Measurements from ENCODE around the gene RGL2. TPM values are rescaled to one million over a fixed set of nuclear protein-coding genes. Genes with fewer than 3 reads are reported as not detected.
"Not testable (repeated sequence)": the region's sequence is repeated elsewhere in the genome, so short reads cannot be mapped to it uniquely, and the experiment has no call there.

The RGL2 gene
- total RNA-seq, 1 donor from 2014 or later: 27.9 TPM

DNA sequence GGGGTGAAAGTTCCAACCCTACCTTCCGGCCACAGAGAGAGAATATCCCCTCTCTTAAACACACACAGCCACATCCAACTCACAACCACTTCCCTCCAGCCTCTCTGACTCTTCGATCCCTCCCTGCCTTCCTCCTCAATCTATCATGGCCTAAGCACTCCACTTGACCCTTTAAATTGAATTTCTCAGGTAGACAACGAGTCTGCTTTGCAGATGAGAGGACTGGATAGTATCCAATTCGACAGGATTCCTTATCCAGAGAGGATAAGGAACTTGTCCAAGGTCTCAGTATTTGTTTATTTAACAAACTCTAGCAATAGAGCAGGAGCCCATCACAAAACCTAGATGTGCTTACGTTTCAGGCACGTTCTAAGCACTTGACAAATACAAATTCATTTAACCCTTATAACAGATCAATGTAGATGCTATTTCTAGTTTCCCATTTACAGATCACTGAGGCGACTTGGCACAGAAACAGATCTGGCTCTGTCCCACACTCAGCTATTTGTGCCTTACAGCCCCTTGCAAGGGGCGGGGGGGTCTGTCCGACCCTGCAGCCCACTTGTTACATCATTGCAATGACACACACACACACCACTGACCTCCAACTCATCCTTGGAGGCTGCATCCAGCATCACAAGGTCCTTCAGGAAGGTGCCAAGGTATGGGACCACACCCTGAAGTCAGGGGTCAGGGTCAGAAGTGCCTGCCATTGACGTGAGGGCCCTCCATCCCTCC is 4.5 kb downstream of the RGL2 start:
- no peak for DNase-seq (ENCODE audit: low read depth)

DNA sequence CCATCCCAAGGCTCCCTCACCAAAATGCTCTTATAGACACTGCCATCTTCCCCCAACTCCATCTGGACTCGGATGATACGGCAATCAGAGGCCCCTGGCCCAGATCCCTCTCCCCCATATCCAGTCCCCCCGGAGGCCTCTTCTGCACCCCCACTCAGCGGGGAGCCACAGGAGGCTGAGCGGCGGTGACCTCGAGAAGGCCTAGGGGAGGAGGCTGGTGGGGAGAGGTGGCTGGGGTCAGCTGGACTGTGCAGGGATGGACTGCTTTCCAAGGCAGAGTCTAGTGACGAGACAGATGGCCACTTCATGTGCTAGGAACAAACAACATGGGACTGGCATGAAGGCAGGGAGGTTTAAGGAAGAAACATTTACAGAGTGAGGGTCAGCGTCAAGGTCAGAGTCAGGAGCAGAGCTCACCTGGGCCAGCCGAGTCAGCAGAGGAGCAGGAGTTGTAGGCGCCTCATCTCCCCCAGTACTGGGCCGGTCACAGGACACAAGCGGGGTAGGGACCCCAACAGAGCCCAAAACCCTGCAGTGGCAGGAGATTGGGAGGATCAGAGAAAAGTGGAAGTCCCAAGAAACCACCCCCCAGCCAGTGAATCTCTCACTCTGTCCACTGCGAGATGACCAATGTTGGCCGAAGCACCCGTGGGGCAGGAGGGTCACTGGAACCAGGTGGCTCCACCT is 5.6 kb downstream of the RGL2 start:
- no peak for DNase-seq (ENCODE audit: low read depth)

DNA sequence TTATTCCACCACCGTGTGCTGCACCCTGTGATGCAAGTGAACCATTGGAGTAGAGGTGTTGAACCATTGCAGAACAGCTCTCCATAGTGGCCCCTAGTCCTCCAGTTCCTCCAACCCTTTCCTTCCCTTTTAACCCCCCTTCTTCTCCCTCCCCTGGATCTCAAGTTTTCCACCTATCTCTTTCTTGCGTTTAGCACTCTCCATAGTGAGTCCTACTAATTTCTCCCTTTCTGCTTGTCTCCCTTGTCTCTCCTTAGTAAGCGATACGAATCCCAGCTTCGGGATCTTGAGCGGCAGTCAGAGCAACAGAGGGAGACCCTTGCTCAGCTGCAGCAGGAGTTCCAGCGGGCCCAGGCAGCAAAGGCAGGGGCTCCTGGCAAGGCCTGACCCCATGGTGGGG is 8.3 kb downstream of the RGL2 start:
- DNase-seq (ENCODE audit: low read depth): no peak

DNA sequence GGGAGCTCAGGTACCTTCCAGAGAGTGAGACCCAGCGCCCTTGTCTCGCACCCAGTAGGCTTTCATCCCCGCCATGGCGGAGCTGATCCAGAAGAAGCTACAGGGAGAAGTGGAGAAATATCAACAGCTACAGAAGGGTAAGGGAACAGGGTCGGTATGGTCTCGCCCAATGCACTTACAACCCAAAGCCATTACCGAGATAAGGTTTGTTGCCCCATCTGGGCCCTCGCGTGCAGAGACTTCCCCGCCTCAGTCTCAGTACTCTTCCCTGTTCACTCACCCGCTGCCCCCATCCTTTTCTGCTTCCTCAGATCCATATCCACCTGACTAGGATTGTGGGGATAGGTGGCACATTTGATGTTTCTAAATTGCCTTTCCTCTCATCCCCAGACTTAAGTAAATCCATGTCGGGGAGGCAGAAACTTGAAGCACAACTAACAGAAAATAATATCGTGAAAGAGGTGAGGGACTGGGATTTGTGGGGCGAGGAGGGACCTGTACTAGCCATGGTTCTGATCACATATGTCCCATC is 8.9 kb downstream of the RGL2 start:
- DNase-seq (ENCODE audit: low read depth): no peak

DNA sequence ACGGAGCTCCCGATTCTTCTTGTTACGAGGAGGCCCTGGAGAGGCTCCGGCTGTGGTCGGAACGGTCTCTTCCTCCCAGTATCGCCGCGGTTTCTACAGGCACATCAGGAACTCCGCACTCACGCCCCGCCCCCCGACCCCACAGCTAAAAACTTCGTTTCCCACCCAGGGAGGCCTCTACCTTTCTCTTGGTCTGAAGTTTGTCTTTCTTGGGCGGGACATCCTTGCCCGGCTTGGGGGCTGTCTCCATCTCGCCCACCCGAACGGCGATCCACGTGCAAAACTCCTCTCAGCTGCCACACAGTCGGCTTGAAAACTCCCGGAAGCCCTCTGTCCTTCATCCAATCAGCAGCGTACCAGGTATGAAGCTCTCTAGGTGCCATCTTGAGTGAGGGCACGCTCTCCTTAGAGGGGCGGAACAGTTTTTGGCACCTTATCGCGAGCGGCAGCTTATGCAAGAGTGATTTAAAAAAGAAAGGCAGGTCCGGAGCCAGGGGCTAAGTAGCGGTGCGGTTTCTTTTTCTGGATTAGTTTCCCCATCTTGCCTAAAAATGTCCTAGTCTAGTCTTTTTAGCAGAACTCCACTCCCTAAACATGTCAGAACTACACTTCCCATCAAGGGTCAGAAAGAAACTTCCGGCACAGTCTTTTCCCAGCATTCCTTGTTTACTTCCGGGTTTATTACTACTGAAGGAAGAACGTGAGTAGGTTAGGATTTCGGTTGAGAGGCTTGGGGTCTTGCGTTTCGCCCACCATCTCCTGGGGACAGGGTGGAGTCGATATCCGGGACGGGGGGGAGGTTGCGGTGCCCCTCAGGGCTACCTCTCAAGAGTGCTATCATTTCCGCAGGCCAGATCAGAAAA is 9.6 kb downstream of the RGL2 start, which contains the start of the genes PFDN6 and WDR46:
PFDN6 (plus strand) TSS at position 681 of the 863 bp plus-strand sequence. CDS start 256 bp downstream, outside the sequence.
WDR46 (minus strand) TSS at position 319 of the 863 bp plus-strand sequence; CDS start at position 250, 69 bp downstream.
- DNase-seq (ENCODE audit: low read depth): peak; percentile 94

DNA sequence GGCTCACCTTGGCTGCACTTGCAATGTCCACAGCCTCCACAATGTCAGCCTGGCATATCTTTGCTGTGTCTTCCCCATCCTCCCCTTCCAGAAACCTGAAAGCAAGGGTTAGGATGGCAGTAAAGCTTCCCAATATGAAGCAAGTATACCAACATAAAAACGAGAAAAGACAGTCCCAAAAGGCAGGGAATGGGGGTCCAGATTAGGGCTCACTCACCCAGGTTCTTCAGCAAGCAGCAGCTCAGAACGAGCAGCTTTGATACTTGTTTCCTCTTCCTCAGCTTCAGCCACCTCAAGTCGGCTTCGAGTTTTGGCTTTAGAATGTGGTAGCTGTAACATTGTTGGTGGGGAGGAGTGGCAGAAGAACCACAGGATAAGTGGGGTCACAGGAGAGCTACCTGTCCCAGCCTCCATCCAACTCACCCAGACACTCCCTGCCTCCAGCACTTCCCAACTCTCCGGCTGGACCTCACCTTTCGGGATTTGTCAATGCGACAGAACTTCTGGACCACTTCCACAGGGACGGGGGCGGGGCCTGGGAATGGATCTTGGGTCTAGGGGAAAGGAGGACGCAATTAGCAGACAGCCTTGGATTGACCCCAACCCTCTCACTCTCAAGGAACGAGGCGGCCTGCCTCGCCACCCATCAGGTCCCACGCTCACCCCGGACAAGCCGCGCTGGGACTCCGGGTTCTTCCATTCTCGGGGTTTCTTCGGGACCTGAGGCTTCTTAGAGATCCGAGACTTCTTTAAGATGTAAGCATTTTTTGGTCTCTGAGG is 10.4 kb downstream of the RGL2 start:
- no peak for DNase-seq (ENCODE audit: low read depth)

DNA sequence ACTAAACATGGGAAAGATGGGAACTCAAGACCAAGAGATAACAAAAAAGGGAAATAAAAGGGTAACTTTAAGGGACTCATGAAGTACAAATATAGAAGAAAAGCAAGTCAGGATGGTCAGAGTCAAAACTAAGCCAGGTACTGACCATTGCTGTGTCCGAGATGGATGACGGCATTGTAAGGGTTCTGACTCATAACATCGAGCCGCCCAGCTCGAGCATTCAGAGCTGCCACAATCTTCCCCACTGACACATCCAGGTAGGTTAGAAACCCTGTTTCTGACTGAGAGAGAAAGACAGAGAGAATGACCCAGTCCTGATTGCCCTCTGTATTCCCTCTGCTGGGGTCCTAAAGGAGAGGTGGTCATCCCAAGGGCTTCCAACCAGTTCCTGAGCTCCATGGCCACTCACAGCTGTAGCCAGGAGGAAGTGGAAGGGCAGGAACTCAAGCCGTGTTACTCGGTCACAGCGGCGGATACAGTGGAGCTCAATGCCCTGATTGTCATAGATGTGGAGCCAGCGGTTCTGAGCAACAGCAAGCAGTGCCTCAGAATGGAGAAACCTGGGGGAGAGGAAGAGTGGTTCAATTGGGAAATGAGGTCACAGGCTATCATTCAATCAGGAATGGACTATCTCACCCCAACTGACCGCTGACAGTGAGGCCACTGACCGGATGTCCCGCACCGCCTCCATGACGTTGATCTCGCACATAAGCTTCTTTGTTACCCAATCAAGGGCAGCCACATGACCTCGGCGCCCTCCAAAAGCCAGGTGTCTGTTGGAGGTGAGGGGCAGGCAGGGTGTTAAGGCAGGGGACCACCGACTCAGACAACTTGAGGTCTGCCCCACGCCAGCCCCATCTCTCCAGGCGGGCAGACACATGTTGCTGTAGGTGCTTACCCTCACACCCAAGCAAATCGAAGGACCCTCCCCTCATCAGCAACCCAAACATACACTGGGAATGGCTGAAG is 11.5 kb downstream of the RGL2 start:
- no peak for DNase-seq (ENCODE audit: low read depth)

DNA sequence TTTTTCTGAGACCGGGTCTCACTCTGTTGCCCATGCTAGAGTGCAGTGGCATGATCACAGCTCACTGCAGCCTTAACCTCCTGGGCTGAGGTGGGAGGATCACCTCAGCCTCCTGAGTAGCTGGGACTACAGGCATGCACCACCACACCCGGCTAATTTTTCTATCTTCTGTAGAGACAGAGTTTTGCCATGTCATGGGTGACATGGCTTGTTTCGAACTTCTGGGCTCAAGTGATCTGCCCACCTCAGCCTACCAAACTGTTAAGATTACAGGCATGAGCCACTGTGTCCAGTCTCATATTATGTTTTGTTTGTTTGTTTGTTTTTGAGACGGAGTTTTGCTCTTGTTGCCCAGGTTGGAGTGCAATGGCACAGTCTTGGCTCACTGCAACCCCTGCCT is 13.5 kb downstream of the RGL2 start:
- not testable (repeated sequence) for DNase-seq (ENCODE audit: low read depth)

DNA sequence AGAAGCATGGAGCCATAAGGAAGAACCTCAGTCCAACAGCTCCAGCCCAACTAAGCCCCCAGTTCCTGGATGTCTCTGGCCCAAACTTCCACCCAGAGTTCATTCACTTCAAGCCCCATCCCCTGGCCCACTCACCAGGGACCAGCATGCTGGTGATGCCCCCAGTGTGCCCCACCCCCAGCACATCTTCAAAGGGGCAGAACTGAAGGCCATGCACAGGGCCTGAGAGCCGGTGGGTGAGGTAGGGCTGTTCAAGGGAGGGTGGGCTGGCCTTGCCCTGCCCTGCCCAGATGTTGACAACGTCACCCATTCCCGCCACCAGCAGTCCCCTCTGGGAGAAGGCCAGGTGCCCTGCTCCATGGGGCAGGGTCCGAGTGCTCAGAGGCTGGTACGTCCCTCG is 18.2 kb downstream of the RGL2 start:
- no peak for DNase-seq (ENCODE audit: low read depth)

DNA sequence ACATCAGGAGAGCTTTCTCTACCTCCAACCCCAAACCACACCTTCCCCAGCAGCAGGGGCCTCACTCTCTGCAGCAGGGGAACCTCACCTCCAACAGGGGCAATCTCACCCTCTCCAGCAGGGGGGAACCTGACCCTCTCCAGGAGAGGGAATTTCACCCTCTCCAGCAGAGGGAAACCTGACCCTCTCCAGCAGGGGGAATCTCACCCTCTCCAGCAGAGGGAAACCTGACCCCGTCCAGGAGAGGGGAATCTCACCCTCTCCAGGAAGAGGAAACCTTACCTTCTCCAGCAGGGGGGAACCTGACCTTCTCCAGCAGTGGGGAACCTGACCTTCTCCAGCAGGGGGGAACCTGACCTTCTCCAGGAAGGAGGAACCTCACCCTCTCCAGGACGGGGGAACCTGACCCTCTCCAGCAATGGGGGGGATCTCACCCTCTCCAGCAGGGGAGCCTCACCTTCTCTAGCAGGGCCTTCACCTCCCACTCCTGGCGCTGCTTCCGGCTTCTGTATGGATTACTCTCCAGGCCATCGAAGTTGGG is 18.7 kb downstream of the RGL2 start:
- peak; percentile 34 for DNase-seq (ENCODE audit: low read depth)

DNA sequence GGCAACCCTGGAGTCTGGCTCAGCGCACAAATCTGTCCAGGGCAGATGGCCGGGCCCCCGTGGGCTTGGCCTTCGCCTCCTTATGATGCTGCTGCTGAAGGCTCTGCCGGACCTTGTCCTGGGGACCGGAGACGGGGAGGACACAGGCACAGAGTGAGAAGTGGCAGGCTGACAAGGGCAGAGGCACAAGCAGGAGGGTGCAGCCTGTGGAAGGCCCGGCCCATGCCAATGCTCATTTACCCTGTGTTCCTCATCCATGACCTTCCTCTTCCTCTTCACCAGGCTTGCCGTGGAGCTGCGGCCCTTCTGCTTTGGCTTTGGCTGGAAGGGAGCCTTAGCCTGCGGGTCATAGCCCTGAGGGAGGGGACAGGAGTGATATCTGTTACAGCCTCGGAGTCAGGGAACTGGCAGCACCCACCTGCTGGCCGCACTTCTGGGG is 19.5 kb downstream of the RGL2 start:
- no peak for DNase-seq (ENCODE audit: low read depth)

DNA sequence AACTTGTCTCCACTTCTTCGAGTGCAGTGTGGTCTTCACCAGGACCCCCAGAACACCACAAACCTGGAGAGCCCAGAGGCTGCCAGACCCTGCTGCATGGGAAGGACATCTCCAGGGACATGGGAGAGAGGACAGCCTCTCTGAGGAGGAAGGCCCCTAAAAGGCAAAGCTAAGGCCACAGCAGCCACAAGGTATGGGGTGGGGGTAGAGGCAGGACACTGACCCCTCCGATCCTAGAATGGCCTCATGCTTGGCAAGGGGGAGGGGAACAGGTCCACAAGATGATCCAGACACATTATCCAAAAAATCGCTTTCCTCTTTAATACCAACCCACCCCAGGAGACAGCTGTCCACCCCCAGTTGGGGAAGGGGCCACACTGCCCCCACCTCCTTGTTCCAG is 19.9 kb downstream of the RGL2 start:
- no peak for DNase-seq (ENCODE audit: low read depth)

DNA sequence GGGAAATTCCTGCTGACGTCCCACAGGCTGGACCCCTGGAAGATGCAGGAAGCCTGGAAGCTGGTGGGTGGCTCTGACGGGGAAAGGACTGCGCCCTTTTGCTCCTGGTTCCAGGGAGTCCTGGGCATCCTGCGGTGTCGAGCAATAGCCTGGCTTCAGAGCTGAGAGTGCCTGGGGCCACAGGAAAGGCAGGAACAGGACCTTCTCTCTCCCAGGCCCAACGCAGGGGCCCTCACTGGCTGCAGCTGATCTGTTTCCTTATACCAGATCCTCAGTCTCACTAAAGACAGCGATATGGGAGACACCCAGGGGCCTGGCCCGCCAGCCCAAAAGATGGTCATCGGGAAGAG is 20.4 kb downstream of the RGL2 start:
- DNase-seq (ENCODE audit: low read depth): no peak

DNA sequence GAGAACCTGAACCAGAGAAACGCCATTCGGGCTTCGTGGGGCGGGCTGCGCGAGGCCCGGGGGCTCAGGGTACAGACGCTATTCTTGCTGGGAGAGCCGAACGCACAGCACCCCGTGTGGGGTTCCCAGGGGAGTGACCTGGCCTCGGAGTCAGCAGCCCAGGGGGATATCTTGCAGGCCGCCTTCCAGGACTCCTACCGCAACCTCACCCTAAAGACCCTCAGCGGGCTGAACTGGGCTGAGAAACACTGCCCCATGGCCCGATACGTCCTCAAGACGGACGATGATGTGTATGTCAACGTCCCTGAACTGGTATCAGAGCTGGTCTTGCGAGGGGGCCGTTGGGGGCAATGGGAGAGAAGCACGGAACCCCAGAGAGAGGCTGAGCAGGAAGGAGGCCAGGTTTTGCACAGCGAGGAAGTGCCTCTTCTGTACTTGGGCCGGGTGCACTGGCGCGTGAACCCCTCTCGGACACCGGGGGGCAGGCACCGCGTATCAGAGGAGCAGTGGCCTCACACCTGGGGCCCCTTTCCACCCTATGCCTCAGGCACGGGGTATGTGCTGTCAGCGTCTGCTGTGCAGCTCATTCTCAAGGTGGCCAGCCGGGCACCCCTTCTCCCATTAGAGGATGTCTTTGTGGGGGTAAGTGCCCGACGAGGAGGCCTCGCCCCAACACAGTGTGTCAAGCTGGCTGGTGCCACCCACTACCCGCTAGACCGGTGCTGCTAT is 20.9 kb downstream of the RGL2 start:
- no peak for DNase-seq (ENCODE audit: low read depth)

DNA sequence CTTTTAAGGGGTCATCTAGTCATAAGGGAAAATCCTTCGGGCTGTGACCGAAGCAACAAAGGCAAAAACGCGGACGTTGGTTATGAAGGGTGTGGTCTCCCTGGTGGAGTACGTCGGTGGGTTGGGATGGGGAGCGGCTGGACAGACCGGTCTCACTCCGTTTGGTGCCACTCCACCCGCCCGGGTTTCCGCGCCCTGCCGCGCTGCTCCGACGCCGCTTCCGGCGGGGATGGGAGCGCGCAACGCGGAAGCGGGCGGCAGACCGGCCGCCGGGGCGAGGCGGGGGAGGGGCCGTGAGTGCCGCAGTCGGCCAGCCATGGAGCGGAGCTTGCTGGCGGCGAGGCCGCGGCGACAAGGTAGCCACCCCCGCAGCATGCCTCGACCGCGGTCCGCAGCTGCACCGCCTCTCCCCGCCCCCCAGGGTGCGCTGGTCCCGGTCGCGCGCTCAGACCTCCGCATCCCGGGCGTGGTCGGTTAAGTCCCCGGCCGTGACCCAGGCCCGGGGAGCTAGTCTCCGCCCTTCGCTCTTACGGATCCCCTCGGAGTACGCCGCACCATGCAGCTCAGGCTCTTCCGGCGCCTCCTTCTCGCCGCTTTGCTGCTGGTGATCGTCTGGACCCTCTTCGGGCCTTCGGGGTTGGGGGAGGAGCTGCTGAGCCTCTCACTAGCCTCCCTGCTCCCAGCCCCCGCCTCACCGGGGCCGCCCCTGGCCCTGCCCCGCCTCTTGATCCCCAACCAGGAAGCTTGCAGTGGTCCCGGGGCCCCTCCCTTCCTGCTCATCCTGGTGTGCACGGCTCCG is 21.7 kb downstream of the RGL2 start, which contains the start of gene B3GALT4:
B3GALT4 (plus strand) TSS at position 260 of the 799 bp plus-strand sequence; CDS start at position 557, 297 bp downstream.
- no peak for DNase-seq (ENCODE audit: low read depth)

DNA sequence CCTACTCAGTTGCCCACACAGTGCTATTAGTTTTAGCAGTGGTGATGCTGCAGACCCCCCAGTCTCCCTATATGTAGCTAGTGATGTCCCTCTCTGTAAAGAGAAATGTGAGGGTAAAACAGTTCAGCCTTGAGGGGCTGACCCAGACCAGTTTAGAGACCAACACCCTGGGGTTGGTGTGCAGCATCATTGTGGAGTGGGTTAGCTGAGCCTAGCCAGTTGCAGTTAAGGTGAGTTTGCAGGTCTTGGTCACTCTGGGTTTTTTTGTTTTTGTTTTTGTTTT is 22.2 kb downstream of the RGL2 start:
- no peak for DNase-seq (ENCODE audit: low read depth)

DNA sequence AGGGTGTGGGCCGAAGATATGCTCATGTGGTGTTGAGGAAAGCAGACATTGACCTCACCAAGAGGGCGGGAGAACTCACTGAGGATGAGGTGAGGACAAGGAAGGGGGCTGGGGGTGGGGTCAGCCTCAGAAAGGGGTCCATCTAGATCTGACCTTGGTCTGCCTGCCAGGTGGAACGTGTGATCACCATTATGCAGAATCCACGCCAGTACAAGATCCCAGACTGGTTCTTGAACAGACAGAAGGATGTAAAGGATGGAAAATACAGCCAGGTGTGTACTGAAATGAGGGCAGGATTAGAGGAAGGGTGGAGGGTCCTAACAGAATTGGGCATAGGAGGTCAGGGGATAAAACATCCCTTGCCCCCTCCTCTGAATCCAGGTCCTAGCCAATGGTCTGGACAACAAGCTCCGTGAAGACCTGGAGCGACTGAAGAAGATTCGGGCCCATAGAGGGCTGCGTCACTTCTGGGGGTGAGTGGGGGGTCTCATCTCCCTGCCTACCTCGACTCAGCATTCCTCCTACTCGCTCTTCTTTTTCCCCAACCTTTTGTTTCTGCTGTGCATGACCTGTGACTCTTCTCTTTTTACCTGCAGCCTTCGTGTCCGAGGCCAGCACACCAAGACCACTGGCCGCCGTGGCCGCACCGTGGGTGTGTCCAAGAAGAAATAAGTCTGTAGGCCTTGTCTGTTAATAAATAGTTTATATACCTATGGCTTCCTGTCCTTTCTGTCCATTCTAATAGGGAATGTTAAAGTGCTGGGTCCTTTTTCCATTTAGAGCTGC is 22.8 kb downstream of the RGL2 start:
- not testable (repeated sequence) for DNase-seq (ENCODE audit: low read depth)

All from myocyte (in vitro differentiated cells).